K562 (cell line): ENCODE results near the gene SLIT2. TPM values are rescaled to one million over a fixed set of nuclear protein-coding genes. Genes with fewer than 3 reads are reported as not detected.

Experiments used
- ETV6 ChIP-seq, 3 experiments: fragments of 150-350 bp in 1 of 3; sonication (generic) in 1 of 3; formaldehyde crosslinking in 1 of 3; IDR thresholded peaks; 2 replicates each; pipeline versions ENCODE4 v1.6.1 to v1.8.0; 2014 to 2022; ENCODE audit warnings: borderline replicate concordance in 2 of 3, low read depth in 2 of 3, antibody characterized with exemption in 1 of 3, low read length in 1 of 3, mild to moderate bottlenecking in 1 of 3, missing genetic modification reagents in 1 of 3
- HINFP ChIP-seq: fragments of 450-650 bp; conservative IDR thresholded peaks from 2 replicates; pipeline ENCODE4 v1.6.1; 2016; ENCODE audit warnings: missing genetic modification characterization, low read depth, mild to moderate bottlenecking, control low read depth, missing compliant biosample characterization
- KHSRP ChIP-seq: fragments of 450-650 bp; IDR thresholded peaks from 2 replicates; pipeline ENCODE4 v1.6.1; 2017
- MBD1 ChIP-seq: fragments of 250-450 bp; sonication (Bioruptor Pico); IDR thresholded peaks from 2 replicates; pipeline ENCODE4 v1.8.0; 2022; ENCODE audit warnings: inconsistent platforms
- NCOA2 ChIP-seq, 2 experiments: fragments of 450-650 bp; IDR thresholded peaks; 2 replicates each; pipeline ENCODE4 v1.6.1; 2018; ENCODE audit warnings: mild to moderate bottlenecking in 2 of 2, moderate library complexity in 1 of 2; ENCODE audit not compliant: partially characterized antibody in 2 of 2
- POLR3A ChIP-seq: IDR thresholded peaks from 2 replicates; pipeline ENCODE4 v1.6.1; 2011; ENCODE audit warnings: borderline replicate concordance, mild to moderate bottlenecking, moderate library complexity; ENCODE audit not compliant: insufficient read length, insufficient read depth; ENCODE audit errors: extremely low read depth
- SMARCA4 ChIP-seq: fragments of 450-650 bp; IDR thresholded peaks from 2 replicates; pipeline ENCODE4 v1.6.1; 2016
- TCF7 ChIP-seq: sonication (generic); IDR thresholded peaks from 2 replicates; pipeline ENCODE4 v1.6.1; 2016; ENCODE audit warnings: antibody characterized with exemption, borderline replicate concordance
- TSHZ1 ChIP-seq: fragments of 250-450 bp; sonication (Bioruptor Pico); IDR thresholded peaks from 2 replicates; pipeline ENCODE4 v1.4.0; 2020; ENCODE audit warnings: mild to moderate bottlenecking, moderate library complexity
- ZNF609 ChIP-seq: sonication (generic); formaldehyde crosslinking; IDR thresholded peaks from 2 replicates; pipeline ENCODE4 v1.8.1; 2023; ENCODE audit warnings: missing genetic modification reagents, mild to moderate bottlenecking, borderline replicate concordance
- polyA plus RNA-seq, 8 experiments: library from polyadenylated mRNA; depleted of rRNA in 4 of 8; stranded (reverse) in 5 of 8; unstranded in 3 of 8; fragments of >200 nt; fragmentation: Nextera tagmentation in 2 of 8; fragmentation: Illumina TruSeq in 1 of 8; extraction: Ambion mirVana in 2 of 8; extraction: Trizol in 1 of 8; gene quantifications; 2 replicates each; pipeline versions ENCODE4 v1.2.1 to v1.2.3, GENCODE V29; 2011 to 2014; ENCODE audit warnings: inconsistent platforms in 1 of 8, missing spikeins in 1 of 8
- total RNA-seq, 7 experiments: library from RNA; depleted of rRNA in 6 of 7; stranded (reverse); fragments of >200 nt in 6 of 7; fragmentation: Illumina TruSeq in 2 of 7; extraction: Trizol in 2 of 7; gene quantifications; 2 replicates each; pipeline versions ENCODE4 v1.2.1 to v1.2.3, GENCODE V29; 2011 to 2021; ENCODE audit warnings: low replicate concordance in 1 of 7

SLIT2 gene
- total and polyA plus RNA-seq, 9 of the 15 experiments (the other 6 are each of a cell fraction or from before 2014, with no cell fraction given) = 1.8 to 8.1 (median 4.1) TPM

GRCh38 chr4:20268028-20268427, 16.3 kb downstream of the SLIT2 start (continued):
- TF ChIP-seq TSHZ1 (CRISPR knock-in tag) = no peak
- TF ChIP-seq TCF7 = no peak
- TF ChIP-seq MBD1 (CRISPR knock-in tag) = no peak
- no peak for TF ChIP-seq ZNF609 (CRISPR knock-in tag)
- no peak for TF ChIP-seq KHSRP
- TF ChIP-seq POLR3A = no peak
- no peak for TF ChIP-seq HINFP (tag)
- no peak for TF ChIP-seq SMARCA4
- no peak for TF ChIP-seq ETV6 (IDR thresholded peaks at IDR 0.05; ENCODE audit: borderline replicate concordance in 1 of 2, low read depth in 2 of 2, low read length in 1 of 2)
- TF ChIP-seq ETV6 (CRISPR knock-in tag; IDR thresholded peaks at IDR 0.05; ENCODE audit: borderline replicate concordance) = no peak
- no peak for TF ChIP-seq NCOA2 (IDR thresholded peaks at IDR 0.05; ENCODE audit: partially characterized antibody in 2 of 2)
- TF ChIP-seq, all 486 proteins: peak for 0
